Left cardiac atrium (tissue), 4 donors: ENCODE results near the gene OCA2. TPM values are rescaled to one million over a fixed set of nuclear protein-coding genes. Genes with fewer than 3 reads are reported as not detected.
A peak's percentile ranks its signal among the peaks of the same experiment; 100 is the strongest.

ENCODE experiments used
- ATAC-seq, 2 donors: fragments of 200-7000 bp; cut with Tn5 transposase; one replicate each; pipeline ENCODE4 v1.9.1; 2020; ENCODE audit warnings: mild to moderate bottlenecking in 2 of 2, moderate library complexity in 2 of 2
- DNase-seq: peaks from one replicate; pipeline ENCODE4 v3.0.0-alpha.2; 2020
- intact Hi-C, 2 donors: fragments of 100-400 bp; cut with DNase I; formaldehyde crosslinking; loops; one replicate each; pipeline versions ENCODE4 v1.14.1 to v1.15.1; 2022 to 2023
- total RNA-seq, 2 donors: library from RNA; stranded (reverse); fragmentation: NEBNext Ultra II Directional; extraction: Animal tissue kit (Norgen Biotek cat#: 25700); gene quantifications; one replicate each; pipeline ENCODE4 v1.2.1, GENCODE V29; 2021
- donor health status: DM: no; HTN: yes; CAD: no.
- donor health status: DM: no; HTN: yes; CAD: no; lungs with severe emphysema.
- donor health status: DM: yes; HTN: yes; CAD: no.
- donor health status: Dilated cardiomyopathy.

Gene OCA2
- total RNA-seq, 2 donors from 2014 or later = 0.09 TPM; not detected in 1

DNA sequence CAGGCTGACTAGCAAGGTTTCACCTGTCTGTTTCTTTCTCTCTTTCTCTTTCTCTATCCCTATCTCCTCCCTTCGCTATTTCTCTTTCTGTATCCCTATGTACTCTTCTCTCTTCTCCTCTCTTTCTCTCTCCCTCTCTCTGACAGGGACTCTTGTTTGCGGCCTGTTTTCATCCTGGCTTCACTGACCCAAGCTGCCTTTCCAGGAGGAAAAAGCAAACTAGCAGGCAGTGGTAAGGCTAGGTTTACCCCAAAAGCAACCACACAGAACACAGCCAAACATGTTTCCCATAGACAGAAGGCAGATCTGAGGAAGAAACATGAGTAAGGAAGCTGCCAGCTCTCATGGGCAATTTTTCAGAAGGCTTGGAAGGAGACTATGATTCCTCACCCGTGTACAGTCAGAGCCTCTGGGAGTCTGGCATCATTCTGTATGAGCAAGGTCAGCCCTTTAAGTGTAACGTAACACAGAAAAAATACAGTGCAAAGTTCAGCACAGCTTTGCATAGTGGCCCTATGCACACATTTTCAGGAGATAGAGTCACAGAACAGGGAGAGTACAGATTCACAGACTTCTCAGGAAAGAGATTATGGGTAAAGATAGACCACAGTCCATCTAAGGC, 61.0 kb downstream of the OCA2 start:
- intact Hi-C loops = no loop called here
- DNase-seq = no peak
- no peak for ATAC-seq

DNA sequence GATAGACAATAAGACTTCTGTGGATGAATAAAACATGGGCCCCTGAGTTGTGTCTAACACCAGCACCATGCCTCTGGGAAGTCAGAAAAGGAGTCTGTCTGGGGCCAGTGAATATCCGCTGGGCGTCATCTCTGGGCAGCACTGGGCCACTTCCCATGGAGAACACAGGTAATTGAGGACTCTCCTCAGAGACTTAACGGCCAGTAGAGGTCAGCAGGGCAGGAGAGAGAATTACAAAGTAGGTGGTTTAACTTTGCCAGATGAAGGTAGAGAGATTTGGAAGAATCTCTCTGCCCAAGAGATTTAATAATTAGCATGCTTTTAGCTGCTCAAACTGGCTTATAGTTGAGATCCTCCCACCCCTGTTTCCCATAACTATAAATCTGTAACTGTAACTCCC, 65.7 kb downstream of the OCA2 start:
- no peak for ATAC-seq
- intact Hi-C loops = no loop called here

DNA sequence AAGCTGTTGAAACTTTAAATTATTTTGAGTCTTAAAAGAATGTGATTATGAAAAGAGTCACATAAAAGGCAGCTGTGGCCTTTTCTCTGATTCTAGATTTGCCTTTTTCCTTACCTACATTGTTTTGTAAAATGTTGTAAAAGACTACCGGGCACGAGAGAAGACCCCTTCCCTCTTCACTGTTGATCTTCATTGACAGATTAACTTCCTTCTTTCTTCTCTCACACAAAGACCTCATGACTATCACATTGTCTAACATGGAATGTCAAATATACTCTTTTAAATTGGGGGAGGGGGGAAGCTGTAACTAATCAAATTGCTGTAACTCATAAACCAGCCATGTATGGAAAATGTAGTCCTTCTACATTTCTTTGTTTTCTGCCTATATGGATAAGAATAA, 68.3 kb downstream of the OCA2 start:
- ATAC-seq = no peak
- no peak for DNase-seq
- intact Hi-C loops = no loop called here

More for the DNA sequence above, 65.7 kb downstream of the OCA2 start:
- DNase-seq = no peak

DNA sequence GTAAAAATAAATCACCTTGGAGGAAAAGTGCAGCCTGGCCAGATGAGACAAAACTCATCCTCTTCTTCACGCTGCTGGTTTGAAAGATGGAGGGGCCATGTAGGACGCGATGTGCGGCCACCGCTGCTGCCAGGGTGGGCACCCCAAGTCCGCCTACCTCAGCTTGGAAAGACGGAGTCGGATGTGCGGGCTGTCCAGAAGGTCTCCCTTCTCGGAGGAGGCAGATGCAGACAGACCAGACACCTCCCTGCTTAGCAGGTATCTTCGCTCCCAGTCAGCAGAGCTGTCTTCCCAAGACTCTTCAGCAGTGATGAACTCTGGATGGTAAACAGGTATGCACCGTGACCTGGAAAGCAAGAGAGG, 71.4 kb downstream of the OCA2 start:
- intact Hi-C loops = no loop called here
- no peak for ATAC-seq
- DNase-seq = no peak

DNA sequence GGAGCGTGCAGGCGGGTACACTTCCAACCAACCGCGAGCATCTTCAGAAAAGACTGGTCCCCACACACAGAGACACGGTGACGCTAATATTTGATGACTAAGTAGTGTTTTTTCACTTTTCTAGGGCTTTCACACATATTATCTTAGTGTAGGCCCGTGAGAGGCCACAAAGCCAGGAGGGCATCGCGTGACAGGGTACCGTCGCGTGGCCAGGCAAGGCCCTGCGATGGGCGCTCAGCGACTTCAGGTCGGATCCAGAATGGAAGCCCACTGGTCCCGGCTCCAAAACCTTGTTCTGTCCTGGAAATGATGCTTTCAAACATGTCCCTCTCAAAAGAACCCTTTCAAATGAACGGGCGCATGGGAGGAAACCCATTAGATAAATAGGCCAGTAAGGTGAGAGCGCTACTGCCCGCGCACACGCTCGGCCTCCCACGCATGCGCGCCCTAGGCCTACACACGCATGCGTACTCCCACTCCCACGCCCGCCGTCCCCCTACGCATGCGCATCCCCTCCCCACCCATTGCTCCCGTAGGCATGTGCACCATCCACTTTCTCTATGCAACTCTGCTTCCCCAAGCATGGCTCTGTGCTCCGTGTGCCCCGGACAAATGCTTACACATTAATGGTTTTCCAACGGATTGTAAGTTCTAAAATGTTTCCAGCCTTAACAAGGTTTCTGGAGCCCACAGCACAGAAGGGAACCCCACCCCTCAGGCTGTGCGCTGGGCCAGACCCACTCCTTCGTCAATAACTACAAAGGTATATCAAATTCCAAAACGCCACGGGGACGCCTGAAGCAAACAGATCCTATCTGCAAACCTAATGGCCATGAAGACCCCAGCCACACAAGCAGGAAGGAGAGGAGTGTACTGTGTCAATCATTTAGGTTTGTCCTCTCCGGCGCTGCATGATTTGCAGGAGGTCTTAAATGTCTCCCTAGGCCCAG, 72.1 kb downstream of the OCA2 start:
- DNase-seq (no peak), ATAC-seq (no peak)
- intact Hi-C loops = no loop called here

DNA sequence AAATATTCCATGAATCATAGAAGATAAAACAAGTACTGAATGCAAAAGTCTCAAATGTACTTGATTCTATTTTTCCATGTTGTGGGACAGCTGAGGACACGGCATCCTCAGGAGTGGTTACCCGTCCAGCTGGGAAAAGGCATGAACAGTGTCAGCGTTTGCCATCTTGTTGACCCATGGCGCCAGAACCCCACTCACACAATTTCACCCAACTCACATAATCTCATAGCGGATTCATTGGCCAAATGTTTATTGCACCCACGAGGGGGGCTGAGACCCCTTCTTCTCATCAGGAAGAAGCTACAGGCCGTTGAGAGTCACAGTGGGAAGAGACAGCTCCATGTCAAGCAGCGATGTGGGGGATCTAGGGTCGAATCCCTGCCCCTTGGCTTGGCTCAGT, 72.9 kb downstream of the OCA2 start:
- ATAC-seq (no peak), DNase-seq (no peak)
- intact Hi-C loops = no loop called here

- ATAC-seq (no peak), DNase-seq (no peak)
- intact Hi-C loops = no loop called here
Observed at GRCh38 chr15:28025413-28025812, 73.7 kb downstream of the OCA2 start.

DNA sequence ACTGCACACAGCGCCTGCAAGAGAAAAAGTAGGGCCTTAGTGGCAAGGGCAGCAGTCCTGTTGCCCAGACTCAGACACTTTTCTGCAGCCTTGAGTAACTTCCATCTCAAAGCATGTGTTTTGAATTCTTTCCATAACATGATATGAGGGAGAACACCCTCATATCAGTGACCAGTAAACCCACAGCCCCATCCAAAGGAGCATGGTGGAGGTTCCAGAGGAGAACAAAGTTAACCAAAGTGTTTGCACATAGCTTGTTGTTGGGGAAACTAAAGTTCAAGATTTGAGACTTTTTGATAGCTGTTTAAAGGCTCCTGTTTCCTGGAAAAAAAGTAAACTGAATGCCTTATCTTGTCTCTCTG, 74.2 kb downstream of the OCA2 start:
- ATAC-seq = no peak
- intact Hi-C loops = no loop called here
- DNase-seq = no peak

- ATAC-seq (no peak), DNase-seq (no peak)
- intact Hi-C loops = no loop called here
Observed at GRCh38 chr15:28023933-28024888, 74.9 kb downstream of the OCA2 start.

- DNase-seq = no peak
- ATAC-seq = no peak
- intact Hi-C loops = no loop called here
Observed at GRCh38 chr15:28023422-28023821, 75.7 kb downstream of the OCA2 start.

DNA sequence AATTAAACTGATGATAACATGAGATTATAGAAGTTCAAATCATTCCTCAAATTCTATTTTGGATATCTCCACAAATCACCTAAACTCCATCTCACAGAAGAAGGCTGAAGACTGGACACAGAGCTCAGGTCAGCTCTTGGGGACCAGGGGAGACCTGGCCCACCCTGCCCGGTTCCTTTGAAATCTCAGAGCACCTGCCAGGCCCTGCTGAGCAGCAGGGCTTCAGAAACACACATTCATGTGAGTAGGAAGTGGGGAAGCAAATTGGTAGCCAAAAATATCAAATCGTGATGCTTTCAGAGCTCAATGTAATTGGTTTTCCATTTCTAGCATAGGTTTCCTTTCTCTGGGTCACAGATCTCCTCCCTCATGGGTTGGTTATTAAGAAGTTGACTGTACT, 76.2 kb downstream of the OCA2 start:
- ATAC-seq = no peak
- intact Hi-C loops = no loop called here
- DNase-seq = no peak

GRCh38 chr15:28022181-28022580, 76.9 kb downstream of the OCA2 start:
- DNase-seq (no peak), ATAC-seq (no peak)
- intact Hi-C loops = no loop called here

DNA sequence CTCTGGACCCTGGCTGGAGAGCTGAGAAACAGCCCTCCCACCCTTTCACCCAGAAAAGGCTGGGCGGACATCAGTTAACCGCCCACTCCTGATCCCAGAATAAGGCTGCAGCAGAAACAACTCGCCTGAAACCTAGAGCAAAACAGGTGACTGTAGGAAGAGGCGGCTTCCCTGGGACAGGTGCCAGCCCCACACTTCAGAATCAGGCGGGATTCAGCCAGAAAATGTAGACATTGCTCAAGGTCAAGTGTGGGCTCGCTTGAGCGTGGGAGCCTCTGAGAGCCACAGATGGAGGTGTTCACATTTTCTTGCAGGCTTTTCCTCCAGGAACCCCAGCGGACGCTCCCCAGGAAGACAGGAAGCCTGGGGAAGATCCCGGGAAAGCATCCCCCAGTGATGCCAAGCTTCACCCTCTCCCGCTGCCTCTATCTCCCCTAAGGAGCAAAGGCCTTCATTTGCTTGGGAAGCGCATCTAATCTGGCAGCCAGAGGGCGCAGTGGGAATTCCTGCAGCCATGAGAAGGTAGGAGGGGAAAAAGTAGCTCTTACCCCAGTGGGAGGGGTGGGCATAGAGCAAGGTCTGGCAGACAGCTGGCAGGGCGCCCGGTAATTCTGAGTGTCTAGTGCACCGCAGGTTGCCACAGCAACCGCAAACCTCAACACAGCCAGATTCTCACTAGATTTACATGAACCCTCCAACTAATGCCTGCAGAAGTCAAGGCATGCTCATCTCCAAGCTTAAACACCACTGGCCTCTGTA, 77.7 kb downstream of the OCA2 start:
- intact Hi-C loops = no loop called here
- peak; percentile 56 for DNase-seq
- ATAC-seq = peak; percentile 76 to 85

- ATAC-seq (no peak), DNase-seq (no peak)
- intact Hi-C loops = no loop called here
Observed at GRCh38 chr15:28020644-28021043, 78.5 kb downstream of the OCA2 start.

DNA sequence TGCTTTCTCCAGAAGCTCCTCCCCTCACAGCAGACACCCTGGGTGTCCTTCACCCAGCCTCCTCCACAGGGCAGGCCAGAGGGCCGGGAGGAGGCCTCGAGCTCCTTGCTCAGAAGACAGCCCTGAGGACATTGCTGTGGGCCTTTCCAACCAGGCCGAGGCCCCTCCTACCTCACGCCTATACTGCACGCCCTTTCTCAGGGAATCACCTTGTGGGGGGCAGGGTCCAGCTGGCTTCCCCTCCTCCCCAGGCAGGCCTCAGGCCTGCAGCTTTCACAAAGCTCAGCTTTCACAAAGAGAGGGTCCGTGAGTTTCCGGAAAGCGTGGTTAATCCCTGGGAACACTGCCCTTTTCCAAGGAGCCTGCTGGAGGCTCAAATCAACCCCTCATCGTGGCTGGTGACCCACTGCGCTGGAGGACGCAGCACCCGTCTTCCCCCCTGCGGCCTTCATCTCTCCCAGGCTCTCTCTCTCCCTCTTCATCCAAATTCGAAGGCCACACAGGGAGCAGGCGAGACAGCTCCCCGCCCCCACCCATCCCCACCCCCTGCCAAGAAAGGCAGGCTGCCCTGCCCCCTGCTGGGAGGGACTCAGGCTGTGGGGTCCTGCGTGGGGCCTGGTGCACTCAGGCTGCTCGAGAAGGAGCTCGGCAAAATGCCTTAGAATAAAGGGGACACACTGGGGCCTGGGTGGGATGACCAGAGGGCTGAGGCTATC, 79.4 kb downstream of the OCA2 start:
- intact Hi-C loops = loop anchor here in 1 of 2 donors (5.0 kb wide), 1 partner anchor 103 kb away; no protein-coding TSS in a partner anchor
- DNase-seq = no peak

GRCh38 chr15:28018291-28019044, 80.6 kb downstream of the OCA2 start:
- intact Hi-C loops = loop anchor here in 1 of 2 donors (5.0 kb wide), 1 partner anchor 104 kb away; no protein-coding TSS in a partner anchor
- no peak for DNase-seq
- ATAC-seq = no peak

More for the DNA sequence above, 79.4 kb downstream of the OCA2 start:
- ATAC-seq = no peak

DNA sequence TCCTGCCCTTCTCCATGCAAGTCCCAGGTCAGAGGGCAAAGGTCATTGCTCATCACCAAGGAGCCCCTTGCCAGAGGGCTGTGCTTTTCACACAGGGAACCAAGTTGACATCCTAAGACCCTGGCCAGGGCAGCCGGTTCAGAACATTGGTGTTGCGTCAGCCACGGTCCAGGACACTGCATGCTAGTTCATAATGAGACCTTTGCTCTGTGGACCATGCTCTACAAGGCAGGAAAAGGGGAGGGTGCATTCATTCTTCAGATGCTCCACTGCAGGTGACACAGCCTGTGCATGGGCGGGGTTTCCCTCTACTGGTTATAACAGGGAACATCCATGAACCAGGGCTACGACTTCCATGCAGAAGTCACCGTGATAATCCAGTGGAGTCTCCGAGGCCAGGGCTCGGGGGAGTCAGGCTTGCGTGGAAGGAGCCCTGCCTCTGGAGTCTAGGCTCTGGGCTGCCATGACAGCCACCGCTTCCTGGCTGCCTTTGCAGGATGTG, 81.6 kb downstream of the OCA2 start:
- no peak for ATAC-seq
- intact Hi-C loops = loop anchor here in 1 of 2 donors (5.0 kb wide), 1 partner anchor 105 kb away; no protein-coding TSS in a partner anchor
- no peak for DNase-seq
